Omental fat pad (tissue), 4 donors: ENCODE data around the gene FBLIM1. TPM values are rescaled to one million over a fixed set of nuclear protein-coding genes. Genes with fewer than 3 reads are reported as not detected.

Experiments used
- ATAC-seq: fragments of 150-250 bp; one replicate; pipeline ENCODE4 v1.9.1; 2016; ENCODE audit warnings: mild to moderate bottlenecking, moderate library complexity; ENCODE audit not compliant: low FRiP score
- DNase-seq: peaks from one replicate; pipeline ENCODE4 v3.0.0-alpha.2; 2019; ENCODE audit warnings: low spot score
- CTCF ChIP-seq, 3 donors: fragments of 450-650 bp; IDR thresholded peaks; one replicate each; pipeline ENCODE4 v1.5.1; 2016 to 2017; ENCODE audit warnings: antibody characterized with exemption in 3 of 3, mild to moderate bottlenecking in 3 of 3, moderate library complexity in 2 of 3
- total RNA-seq, 4 donors: library from RNA; depleted of rRNA; stranded (reverse); fragments of >200 nt; gene quantifications; one replicate each; pipeline ENCODE4 v1.1.0, GENCODE V29; 2016

FBLIM1 gene
- total RNA-seq, 4 donors from 2014 or later = 10.4 to 34.0 (median 17.4) TPM

GRCh38 chr1:15719381-15720120, 39.0 kb upstream of the FBLIM1 start:
- DNase-seq (no peak), ATAC-seq (no peak)
- no peak for TF ChIP-seq CTCF (IDR thresholded peaks at IDR 0.05)

- ATAC-seq = no peak
- TF ChIP-seq CTCF (IDR thresholded peaks at IDR 0.05) = no peak
- no peak for DNase-seq
Observed at GRCh38 chr1:15720861-15721260, 37.7 kb upstream of the FBLIM1 start.

- no peak for DNase-seq
- ATAC-seq = no peak
- no peak for TF ChIP-seq CTCF (IDR thresholded peaks at IDR 0.05)
Observed at GRCh38 chr1:15722411-15722810, 36.2 kb upstream of the FBLIM1 start.

GRCh38 chr1:15722836-15723532, 35.6 kb upstream of the FBLIM1 start:
- TF ChIP-seq CTCF (IDR thresholded peaks at IDR 0.05) = no peak
- ATAC-seq = no peak
- no peak for DNase-seq

- DNase-seq (no peak), ATAC-seq (no peak)
- no peak for TF ChIP-seq CTCF (IDR thresholded peaks at IDR 0.05)
Observed at GRCh38 chr1:15723631-15724246, 34.9 kb upstream of the FBLIM1 start.

- ATAC-seq (no peak), DNase-seq (no peak)
- TF ChIP-seq CTCF (IDR thresholded peaks at IDR 0.05) = no peak
Observed at GRCh38 chr1:15724949-15725880, 33.4 kb upstream of the FBLIM1 start.
